Common myeloid progenitor, CD34-positive (primary cell): Measurements from ENCODE around the gene CAPN9.
A peak's percentile ranks its signal among the peaks of the same experiment; 100 is the strongest.

ENCODE experiments used
- CTCF ChIA-PET: fragments of 350-600 bp; sonication (Branson Sonifier 250); formaldehyde crosslinking; loops from one replicate; lab custom pipeline; 2021; ENCODE audit warnings: antibody characterized with exemption; lab: Charles Lee
- POLR2A ChIA-PET: fragments of 350-600 bp; sonication (Branson Sonifier 250); formaldehyde crosslinking; loops from one replicate; lab custom pipeline; 2021; ENCODE audit warnings: antibody characterized with exemption; lab: Charles Lee
- DNase-seq, 3 donors: peaks; one replicate each; pipeline versions ENCODE4 v3.0.0 to v3.0.0-alpha.2; 2013
- H3K27ac ChIP-seq, 2 experiments: 1 replicate in 1 of 2; 2 replicates in 1 of 2; pipeline ENCODE4 v1.7.0; 2013; ENCODE audit warnings: inconsistent platforms in 2 of 2, low read length in 2 of 2, mild to moderate bottlenecking in 2 of 2, low read depth in 1 of 2, moderate library complexity in 1 of 2; ENCODE audit not compliant: severe bottlenecking in 2 of 2, insufficient read depth in 1 of 2, poor library complexity in 1 of 2
- H3K27me3 ChIP-seq, 5 experiments: replicated peaks in 2 of 5; 1 replicate in 3 of 5; 2 replicates in 2 of 5; pipeline versions ENCODE4 v1.6.1 to v1.7.0; 2013; ENCODE audit warnings: low read length in 4 of 5, mild to moderate bottlenecking in 2 of 5, moderate library complexity in 2 of 5, inconsistent platforms in 1 of 5; ENCODE audit not compliant: insufficient read depth in 5 of 5, control insufficient read depth in 4 of 5
- H3K36me3 ChIP-seq, 4 experiments: 1 replicate in 2 of 4; 2 replicates in 2 of 4; pipeline versions ENCODE4 v1.6.1 to v1.7.0; 2013; ENCODE audit warnings: low read length in 3 of 4, control low read depth in 1 of 4, mild to moderate bottlenecking in 1 of 4; ENCODE audit not compliant: control insufficient read depth in 4 of 4, insufficient read depth in 4 of 4
- H3K4me1 ChIP-seq, 4 experiments: 1 replicate in 3 of 4; 2 replicates in 1 of 4; pipeline versions ENCODE4 v1.6.1 to v1.7.1; 2013; ENCODE audit warnings: low read length in 3 of 4, mild to moderate bottlenecking in 3 of 4, control low read depth in 1 of 4, inconsistent platforms in 1 of 4, moderate library complexity in 1 of 4; ENCODE audit not compliant: control insufficient read depth in 4 of 4, insufficient read depth in 4 of 4; ENCODE audit errors: control extremely low read depth in 1 of 4
- H3K4me3 ChIP-seq, 7 experiments: 1 replicate in 4 of 7; 2 replicates in 3 of 7; pipeline versions ENCODE4 v1.5.1 to v1.7.0; 2013; ENCODE audit warnings: mild to moderate bottlenecking in 7 of 7, low read length in 6 of 7, moderate library complexity in 6 of 7, inconsistent platforms in 2 of 7, low read depth in 2 of 7, control low read depth in 1 of 7; ENCODE audit not compliant: insufficient read depth in 4 of 7, control insufficient read depth in 1 of 7; ENCODE audit errors: extremely low read depth in 1 of 7
- H3K9me3 ChIP-seq, 5 experiments: 1 replicate in 4 of 5; 2 replicates in 1 of 5; pipeline versions ENCODE4 v1.6.1 to v1.7.1; 2013; ENCODE audit warnings: low read length in 4 of 5, mild to moderate bottlenecking in 2 of 5, inconsistent platforms in 1 of 5, low read depth in 1 of 5, moderate library complexity in 1 of 5; ENCODE audit not compliant: control insufficient read depth in 4 of 5, insufficient read depth in 2 of 5; ENCODE audit errors: control extremely low read depth in 1 of 5
- WGBS: methylation state at CpG from one replicate; pipeline ENCODE4 v1.1.5; 2013; ENCODE audit not compliant: insufficient coverage; 5-methylcytosine and 5-hydroxymethylcytosine counted together

The CAPN9 gene

DNA sequence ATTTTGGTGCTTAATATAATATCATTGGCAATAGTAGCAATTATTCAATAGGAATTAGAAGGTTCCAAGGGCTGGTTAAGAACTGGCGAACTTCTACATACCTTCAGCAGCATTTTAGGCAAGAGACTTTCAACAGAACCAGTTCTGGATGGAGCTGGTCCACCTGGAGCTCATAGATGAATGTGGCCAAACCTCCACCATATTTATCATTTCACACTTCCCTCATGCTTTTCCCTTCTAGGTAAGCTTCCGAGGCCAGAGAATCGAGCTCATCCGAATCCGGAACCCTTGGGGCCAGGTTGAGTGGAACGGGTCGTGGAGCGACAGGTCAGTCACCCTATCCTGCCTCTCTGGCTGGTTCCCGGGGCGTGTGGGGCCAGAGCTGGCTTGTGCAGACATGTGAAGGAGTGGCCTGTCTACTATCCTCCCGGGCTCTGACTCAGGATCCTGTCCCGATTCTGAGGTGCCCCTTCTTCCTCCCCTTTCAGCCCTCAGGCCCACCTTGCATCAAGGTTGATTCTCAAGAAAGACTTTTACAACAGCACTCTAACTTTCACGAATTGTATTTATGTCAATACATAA, 24.7 kb downstream of the CAPN9 start:
- ChIA-PET POLR2A (no interaction called here), CTCF (interaction anchor here (1.6 kb wide), 1 partner anchor 111 kb away, joined by 3 read pairs; no protein-coding TSS in a partner anchor)
- 97% methylated on average over 7 of the region's 13 CpGs for WGBS
- H3K4me3 ChIP-seq = no peak overlapping the region
- H3K27me3 ChIP-seq = peaks cover 0 to 13% (median 2%) of the 10 kb centered on the region in 5 experiments
- no peaks in the 10 kb centered on the region for H3K36me3 ChIP-seq
- DNase-seq = no peak
- no peaks in the 10 kb centered on the region for H3K4me1 ChIP-seq
- H3K9me3 ChIP-seq = peaks cover 0 to 4% (median 0%) of the 10 kb centered on the region in 5 experiments
- H3K27ac ChIP-seq = no peak overlapping the region

DNA sequence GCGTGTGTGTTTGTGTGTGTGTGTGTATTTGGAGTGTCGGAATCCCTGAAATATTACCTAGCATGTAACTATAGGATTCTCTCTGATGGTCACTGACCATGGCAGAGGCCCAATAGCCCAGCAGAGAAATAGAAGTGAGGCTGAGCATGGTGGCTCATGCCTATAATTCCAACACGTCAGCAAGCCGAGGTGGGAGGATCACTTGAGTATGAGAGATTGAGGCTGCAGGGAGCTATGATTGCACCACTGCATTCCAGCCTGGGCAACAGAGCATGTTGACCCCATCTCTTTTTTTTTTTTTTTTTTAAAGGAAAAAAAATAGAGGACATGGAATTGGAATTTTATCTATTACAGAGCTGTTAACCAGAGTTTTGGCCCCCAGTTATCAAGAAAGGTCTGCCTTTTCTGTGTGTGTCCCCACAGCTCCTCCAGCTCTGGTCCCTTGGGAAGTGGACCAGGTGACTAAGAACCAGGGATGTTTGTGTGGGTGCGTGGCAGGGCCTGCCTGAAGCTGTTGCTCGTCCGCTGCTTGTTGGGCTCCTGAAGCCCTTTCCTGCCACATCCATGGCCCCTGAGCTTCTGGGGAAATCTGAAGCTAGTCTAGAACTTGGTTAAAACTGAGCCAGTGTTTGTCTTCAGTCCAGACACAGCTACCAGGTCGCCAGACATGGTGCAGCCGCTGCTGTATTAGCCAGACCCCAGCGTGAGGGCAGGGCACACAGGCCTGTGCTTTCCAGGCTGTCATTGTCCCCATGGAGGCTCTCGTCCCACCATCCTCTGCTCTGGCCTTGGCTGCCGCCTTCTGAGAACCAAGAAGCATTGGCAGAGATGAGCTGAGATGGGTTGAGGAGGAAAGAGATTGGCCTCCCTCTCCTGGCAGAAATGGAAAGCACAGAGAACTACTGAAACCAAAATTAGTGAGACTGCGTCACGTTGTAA, 25.5 kb downstream of the CAPN9 start:
- H3K27me3 ChIP-seq = peaks cover 0 to 18% (median 3%) of the 10 kb centered on the region in 5 experiments
- H3K27ac ChIP-seq = no peak overlapping the region
- ChIA-PET POLR2A (no interaction called here), CTCF (interaction anchor here (1.6 kb wide), 1 partner anchor 112 kb away, joined by 3 read pairs; no protein-coding TSS in a partner anchor)
- H3K9me3 ChIP-seq = peaks cover 0 to 4% (median 0%) of the 10 kb centered on the region in 5 experiments
- H3K36me3 ChIP-seq = no peaks in the 10 kb centered on the region
- H3K4me3 ChIP-seq = no peak overlapping the region
- WGBS = 81% methylated on average over 13 of the region's 14 CpGs
- no peaks in the 10 kb centered on the region for H3K4me1 ChIP-seq
- DNase-seq = peak; percentile 16 to 36 (median 33)

- WGBS = 88% methylated on average over 11 of the region's 11 CpGs
- Histone ChIP-seq H3K27ac (no peak overlapping the region), H3K9me3 (peaks cover 0 to 4% (median 0%) of the 10 kb centered on the region in 5 experiments), H3K36me3 (no peaks in the 10 kb centered on the region), H3K27me3 (peaks cover 0 to 20% (median 6%) of the 10 kb centered on the region in 5 experiments), H3K4me1 (no peaks in the 10 kb centered on the region), H3K4me3 (no peak overlapping the region)
- no peak for DNase-seq
- ChIA-PET POLR2A (no interaction called here), CTCF (no interaction called here)
These were observed 26.3 kb downstream of the CAPN9 start for GRCh38 chr1:230773396-230774033.

GRCh38 chr1:230778916-230779590, 31.9 kb downstream of the CAPN9 start:
- Histone ChIP-seq H3K4me1 (no peaks in the 10 kb centered on the region), H3K36me3 (no peaks in the 10 kb centered on the region), H3K27me3 (peaks cover 0 to 47% (median 12%) of the 10 kb centered on the region in 5 experiments), H3K9me3 (peaks cover 0 to 3% (median 0%) of the 10 kb centered on the region in 5 experiments), H3K27ac (no peak overlapping the region), H3K4me3 (no peak overlapping the region)
- ChIA-PET POLR2A (no interaction called here), CTCF (no interaction called here)
- no peak for DNase-seq
- WGBS = 86% methylated on average over 10 of the region's 11 CpGs

- Histone ChIP-seq H3K4me3 (no peak overlapping the region), H3K27me3 (peaks cover 0 to 50% (median 15%) of the 10 kb centered on the region in 5 experiments), H3K36me3 (no peaks in the 10 kb centered on the region), H3K9me3 (peaks cover 0 to 3% (median 0%) of the 10 kb centered on the region in 5 experiments), H3K27ac (no peak overlapping the region), H3K4me1 (no peaks in the 10 kb centered on the region)
- WGBS = 93% methylated on average over 2 of the region's 3 CpGs
- ChIA-PET CTCF (no interaction called here), POLR2A (no interaction called here)
- DNase-seq = no peak
These were observed 33.9 kb downstream of the CAPN9 start for GRCh38 chr1:230781131-230781530.

- no peaks in the 10 kb centered on the region for H3K4me1 ChIP-seq
- no peak overlapping the region for H3K27ac ChIP-seq
- ChIA-PET CTCF (no interaction called here), POLR2A (interaction anchor here (0.6 kb wide), 1 partner anchor 28 kb away, joined by 3 read pairs; no protein-coding TSS in a partner anchor)
- peaks cover 0 to 49% (median 15%) of the 10 kb centered on the region in 5 experiments for H3K27me3 ChIP-seq
- H3K36me3 ChIP-seq = no peaks in the 10 kb centered on the region
- H3K9me3 ChIP-seq = peaks cover 0 to 3% (median 0%) of the 10 kb centered on the region in 5 experiments
- no peak overlapping the region for H3K4me3 ChIP-seq
- 100% methylated on average over 2 of the region's 3 CpGs for WGBS
- no peak for DNase-seq
These were observed 34.4 kb downstream of the CAPN9 start for GRCh38 chr1:230781594-230781993.
